ENCODE results near the gene MEI4.
"Not testable (repeated sequence)": the region's sequence is repeated elsewhere in the genome, so short reads cannot be mapped to it uniquely, and the experiment has no call there.

The MEI4 gene

GRCh38 chr6:77644102-77644705, 8.6 kb upstream of the MEI4 start:
- no peak overlapping the region for H3K18ac ChIP-seq (ENCODE audit: low read length)
- H3K27me3 ChIP-seq (ENCODE audit: insufficient read depth, low read length): no peaks in the 10 kb centered on the region
- no peak overlapping the region for H4K91ac ChIP-seq (ENCODE audit: low read depth, low read length)
- no peak overlapping the region for H2AK5ac ChIP-seq (ENCODE audit: low read length)
- no peak overlapping the region for H4K12ac ChIP-seq (ENCODE audit: low read depth, low read length)
- no peaks in the 10 kb centered on the region for H3K4me1 ChIP-seq (ENCODE audit: control insufficient read depth in 1 of 2, insufficient read depth in 2 of 2, low read length in 2 of 2)
- H3K36me3 ChIP-seq (ENCODE audit: control insufficient read depth in 1 of 2, insufficient read depth in 2 of 2, low read length in 2 of 2): no peaks in the 10 kb centered on the region
- no peaks in the 10 kb centered on the region for H3K79me1 ChIP-seq (ENCODE audit: low read length)
- H3K79me2 ChIP-seq (ENCODE audit: control insufficient read depth, insufficient read depth, low read length, poor library complexity): no peaks in the 10 kb centered on the region
- no peak overlapping the region for H3K9ac ChIP-seq (ENCODE audit: low read length)
- no peaks in the 10 kb centered on the region for H3K9me3 ChIP-seq (ENCODE audit: insufficient read depth, low read depth, low read length)
- no peak overlapping the region for H2BK5ac ChIP-seq (ENCODE audit: low read depth, low read length, poor library complexity)
- H3K23ac ChIP-seq (ENCODE audit: low read length): no peak overlapping the region
- no peak overlapping the region for H3K4me3 ChIP-seq (ENCODE audit: low read depth, low read length)
- H3K4me2 ChIP-seq (ENCODE audit: low read length): no peak overlapping the region
- no peak overlapping the region for H3K27ac ChIP-seq (ENCODE audit: low read depth, low read length)
- DNase-seq: no peak
- H3K14ac ChIP-seq (ENCODE audit: low read length): no peak overlapping the region
- no CpG with 5 or more reads among the region's 2 CpGs for WGBS (ENCODE audit: extremely low coverage, insufficient coverage, insufficient read length)
- no peak overlapping the region for H2BK120ac ChIP-seq (ENCODE audit: insufficient read depth, low read length, poor library complexity)
- no peak overlapping the region for H4K8ac ChIP-seq (ENCODE audit: low read depth, low read length)
- H3K4ac ChIP-seq (ENCODE audit: low read depth, low read length): no peak overlapping the region
- H2BK12ac ChIP-seq (ENCODE audit: low read length): no peak overlapping the region
- no peak overlapping the region for H2AFZ ChIP-seq (ENCODE audit: insufficient read depth, low read length, poor library complexity)

- Histone ChIP-seq H3K4me2 (ENCODE audit: low read length) (peak overlapping the region; percentile 58), H3K9ac (ENCODE audit: low read length) (no peak overlapping the region), H2AFZ (ENCODE audit: insufficient read depth, low read length, poor library complexity) (peak overlapping the region; percentile 17), H3K14ac (ENCODE audit: low read length) (no peak overlapping the region), H3K79me2 (ENCODE audit: control insufficient read depth, insufficient read depth, low read length, poor library complexity) (no peaks in the 10 kb centered on the region), H3K18ac (ENCODE audit: low read length) (no peak overlapping the region), H4K8ac (ENCODE audit: low read depth, low read length) (peak overlapping the region; percentile 23), H2BK5ac (ENCODE audit: low read depth, low read length, poor library complexity) (no peak overlapping the region), H3K9me3 (ENCODE audit: insufficient read depth, low read depth, low read length) (no peaks in the 10 kb centered on the region), H3K4ac (ENCODE audit: low read depth, low read length) (no peak overlapping the region), H3K4me3 (ENCODE audit: low read depth, low read length) (no peak overlapping the region), H3K36me3 (ENCODE audit: control insufficient read depth in 1 of 2, insufficient read depth in 2 of 2, low read length in 2 of 2) (no peaks in the 10 kb centered on the region), H4K12ac (ENCODE audit: low read depth, low read length) (no peak overlapping the region), H2BK12ac (ENCODE audit: low read length) (no peak overlapping the region), H4K91ac (ENCODE audit: low read depth, low read length) (no peak overlapping the region), H3K27ac (ENCODE audit: low read depth, low read length) (no peak overlapping the region), H3K4me1 (ENCODE audit: control insufficient read depth in 1 of 2, insufficient read depth in 2 of 2, low read length in 2 of 2) (no peaks in the 10 kb centered on the region), H3K27me3 (ENCODE audit: insufficient read depth, low read length) (no peaks in the 10 kb centered on the region), H3K79me1 (ENCODE audit: low read length) (no peaks in the 10 kb centered on the region), H2AK5ac (ENCODE audit: low read length) (no peak overlapping the region), H2BK120ac (ENCODE audit: insufficient read depth, low read length, poor library complexity) (no peak overlapping the region), H3K23ac (ENCODE audit: low read length) (no peak overlapping the region)
- DNase-seq: peak; percentile 15 to 26
- no CpG with 5 or more reads among the region's 37 CpGs for WGBS (ENCODE audit: extremely low coverage, insufficient coverage, insufficient read length)
Observed at GRCh38 chr6:77650098-77650663, 2.7 kb upstream of the MEI4 start.

GRCh38 chr6:77653816-77654215, 977 bp downstream of the MEI4 start:
- H3K23ac ChIP-seq (ENCODE audit: low read length): no peak overlapping the region
- no peak overlapping the region for H3K27ac ChIP-seq (ENCODE audit: low read depth, low read length)
- no peak overlapping the region for H3K4me3 ChIP-seq (ENCODE audit: low read depth, low read length)
- no peaks in the 10 kb centered on the region for H3K79me1 ChIP-seq (ENCODE audit: low read length)
- no peaks in the 10 kb centered on the region for H3K27me3 ChIP-seq (ENCODE audit: insufficient read depth, low read length)
- no peaks in the 10 kb centered on the region for H3K4me1 ChIP-seq (ENCODE audit: control insufficient read depth in 1 of 2, insufficient read depth in 2 of 2, low read length in 2 of 2)
- H3K9ac ChIP-seq (ENCODE audit: low read length): no peak overlapping the region
- H2AK5ac ChIP-seq (ENCODE audit: low read length): no peak overlapping the region
- no peak overlapping the region for H3K4me2 ChIP-seq (ENCODE audit: low read length)
- H3K36me3 ChIP-seq (ENCODE audit: control insufficient read depth in 1 of 2, insufficient read depth in 2 of 2, low read length in 2 of 2): no peaks in the 10 kb centered on the region
- H2BK5ac ChIP-seq (ENCODE audit: low read depth, low read length, poor library complexity): no peak overlapping the region
- DNase-seq: no peak
- H3K9me3 ChIP-seq (ENCODE audit: insufficient read depth, low read depth, low read length): no peaks in the 10 kb centered on the region
- no peak overlapping the region for H3K4ac ChIP-seq (ENCODE audit: low read depth, low read length)
- no peak overlapping the region for H4K8ac ChIP-seq (ENCODE audit: low read depth, low read length)
- no peak overlapping the region for H2BK12ac ChIP-seq (ENCODE audit: low read length)
- H4K91ac ChIP-seq (ENCODE audit: low read depth, low read length): no peak overlapping the region
- H3K14ac ChIP-seq (ENCODE audit: low read length): no peak overlapping the region
- no peak overlapping the region for H2AFZ ChIP-seq (ENCODE audit: insufficient read depth, low read length, poor library complexity)
- H2BK120ac ChIP-seq (ENCODE audit: insufficient read depth, low read length, poor library complexity): no peak overlapping the region
- no peaks in the 10 kb centered on the region for H3K79me2 ChIP-seq (ENCODE audit: control insufficient read depth, insufficient read depth, low read length, poor library complexity)
- no peak overlapping the region for H3K18ac ChIP-seq (ENCODE audit: low read length)
- H4K12ac ChIP-seq (ENCODE audit: low read depth, low read length): no peak overlapping the region

- not testable (repeated sequence) for H3K9ac ChIP-seq (ENCODE audit: low read length); H3K18ac ChIP-seq (ENCODE audit: low read length); H3K27ac ChIP-seq (ENCODE audit: low read depth, low read length); H2AK5ac ChIP-seq (ENCODE audit: low read length); H3K36me3 ChIP-seq (ENCODE audit: control insufficient read depth in 1 of 2, insufficient read depth in 2 of 2, low read length in 2 of 2); H3K14ac ChIP-seq (ENCODE audit: low read length); H3K4me3 ChIP-seq (ENCODE audit: low read depth, low read length); H2BK12ac ChIP-seq (ENCODE audit: low read length); H3K4me1 ChIP-seq (ENCODE audit: control insufficient read depth in 1 of 2, insufficient read depth in 2 of 2, low read length in 2 of 2); H3K4me2 ChIP-seq (ENCODE audit: low read length); H2AFZ ChIP-seq (ENCODE audit: insufficient read depth, low read length, poor library complexity); H3K79me1 ChIP-seq (ENCODE audit: low read length); H3K23ac ChIP-seq (ENCODE audit: low read length); H4K8ac ChIP-seq (ENCODE audit: low read depth, low read length); DNase-seq; H4K91ac ChIP-seq (ENCODE audit: low read depth, low read length); H3K79me2 ChIP-seq (ENCODE audit: control insufficient read depth, insufficient read depth, low read length, poor library complexity); H3K4ac ChIP-seq (ENCODE audit: low read depth, low read length); H4K12ac ChIP-seq (ENCODE audit: low read depth, low read length); H3K9me3 ChIP-seq (ENCODE audit: insufficient read depth, low read depth, low read length); H2BK120ac ChIP-seq (ENCODE audit: insufficient read depth, low read length, poor library complexity); H3K27me3 ChIP-seq (ENCODE audit: insufficient read depth, low read length); H2BK5ac ChIP-seq (ENCODE audit: low read depth, low read length, poor library complexity)
- no CpG with 5 or more reads among the region's 1 CpG for WGBS (ENCODE audit: extremely low coverage, insufficient coverage, insufficient read length)
Observed at GRCh38 chr6:77655035-77655434, 2.2 kb downstream of the MEI4 start.

All from trophoblast cell (in vitro differentiated cells and primary cell).